M059J (cell line): ENCODE measurements around the gene CRACR2B. TPM values are rescaled to one million over a fixed set of nuclear protein-coding genes. Genes with fewer than 3 reads are reported as not detected.
A peak's percentile ranks its signal among the peaks of the same experiment; 100 is the strongest.

Source experiments
- DNase-seq: peaks from one replicate; pipeline ENCODE4 v3.0.0-alpha.2; 2012; ENCODE audit warnings: low read depth
- total RNA-seq: library from RNA; depleted of rRNA; stranded (reverse); fragments of >200 nt; shearing (Covaris generic); gene quantifications from 2 replicates; pipeline ENCODE4 v1.2.3, GENCODE V29; 2014

Gene CRACR2B
- total RNA-seq, 1 experiment from 2014 or later = 9.6 TPM

DNA sequence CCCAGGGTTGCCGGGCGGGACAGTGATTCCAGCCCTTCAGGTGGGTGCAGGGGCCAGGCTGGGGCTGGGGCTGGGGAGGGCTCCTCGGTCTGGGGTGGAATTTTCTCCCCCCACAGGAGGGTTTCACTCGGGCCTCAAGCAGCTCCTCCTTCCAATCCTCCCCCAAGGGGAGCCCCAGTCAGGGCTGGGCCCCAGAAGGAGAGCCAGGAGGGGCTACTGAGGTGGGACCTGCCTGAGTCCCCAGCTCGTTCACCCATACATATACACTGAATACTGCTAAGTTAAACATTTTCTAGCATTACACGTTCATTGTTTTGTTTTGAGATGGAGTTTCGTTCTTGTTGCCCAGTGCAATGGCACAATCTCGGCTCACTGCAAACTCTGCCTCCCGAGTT is 1.5 kb upstream of the CRACR2B start:
- no peak for DNase-seq

DNA sequence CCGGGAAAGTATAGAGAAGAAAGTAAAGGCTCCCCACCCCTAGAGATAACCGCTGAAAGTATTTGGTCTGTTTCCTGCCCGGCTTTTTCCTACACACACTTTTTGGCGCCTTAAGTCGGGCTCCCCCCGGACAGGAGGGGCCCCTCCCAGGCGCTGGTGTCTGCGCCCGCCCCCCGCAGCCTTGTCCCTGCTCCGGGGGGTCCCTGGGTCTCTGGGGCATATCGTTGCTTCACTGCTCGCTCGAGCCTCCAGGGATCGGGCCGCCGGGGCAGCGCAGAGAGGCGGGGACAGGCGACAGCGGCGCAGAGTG is 928 bp upstream of the CRACR2B start:
- DNase-seq = no peak

GRCh38 chr11:827146-827896 is 398 bp upstream of the CRACR2B start:
- DNase-seq = no peak

DNA sequence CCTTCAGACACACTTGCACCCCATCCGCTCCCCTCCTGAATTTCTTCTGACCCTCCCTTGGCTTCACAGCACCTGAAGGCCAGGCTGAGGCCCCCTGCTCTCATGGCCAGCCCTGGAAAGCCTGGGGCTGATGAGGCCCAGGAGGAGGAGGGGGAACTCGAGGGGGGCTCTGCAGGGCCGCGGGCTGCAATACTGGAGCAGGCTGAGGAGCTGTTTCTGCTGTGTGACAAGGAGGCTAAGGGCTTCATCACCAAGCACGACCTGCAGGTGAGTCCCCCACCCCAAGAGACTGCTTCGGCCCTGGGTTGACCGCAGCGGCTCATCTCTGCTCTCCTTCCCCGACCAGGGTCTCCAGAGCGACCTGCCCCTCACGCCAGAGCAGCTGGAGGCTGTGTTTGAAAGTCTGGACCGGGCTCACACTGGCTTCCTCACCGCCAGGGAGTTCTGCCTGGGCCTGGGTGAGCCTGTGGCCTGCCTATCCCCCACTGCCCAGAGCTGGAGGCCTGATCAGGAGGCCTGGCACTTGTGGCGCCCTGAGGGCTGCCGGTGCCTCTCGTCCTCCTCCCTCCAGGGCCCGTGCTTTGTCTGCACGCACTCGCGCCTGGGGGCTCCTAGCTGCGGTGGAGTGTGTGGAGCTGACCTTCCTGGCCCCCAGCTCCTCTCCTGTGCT is 922 bp downstream of the CRACR2B start:
- DNase-seq = no peak

GRCh38 chr11:829176-829846 is 1.6 kb downstream of the CRACR2B start:
- peak; percentile 91 for DNase-seq

DNA sequence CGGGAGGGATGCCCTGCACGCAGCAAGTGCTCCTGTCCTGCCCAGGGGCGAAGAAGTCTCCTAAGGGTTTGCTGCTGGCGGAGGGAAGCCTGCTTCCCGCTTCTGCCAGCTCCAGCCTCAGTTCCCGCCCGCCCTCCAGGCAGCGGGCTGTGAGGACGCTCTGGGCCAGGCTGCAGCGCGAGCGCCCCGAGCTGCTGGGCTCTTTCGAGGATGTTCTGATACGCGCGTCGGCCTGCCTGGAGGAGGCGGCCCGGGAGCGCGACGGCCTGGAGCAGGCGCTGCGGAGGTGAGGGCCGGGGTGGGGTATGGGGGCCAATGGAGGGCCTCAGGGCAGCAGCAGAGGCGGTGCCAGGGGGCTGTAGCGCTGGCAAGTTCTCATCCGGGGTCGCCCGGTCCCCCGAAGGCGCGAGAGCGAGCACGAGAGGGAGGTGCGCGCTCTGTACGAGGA is 2.2 kb downstream of the CRACR2B start:
- no peak for DNase-seq

- peak; percentile 79 for DNase-seq
Observed at GRCh38 chr11:830295-831117, 2.8 kb downstream of the CRACR2B start.

DNA sequence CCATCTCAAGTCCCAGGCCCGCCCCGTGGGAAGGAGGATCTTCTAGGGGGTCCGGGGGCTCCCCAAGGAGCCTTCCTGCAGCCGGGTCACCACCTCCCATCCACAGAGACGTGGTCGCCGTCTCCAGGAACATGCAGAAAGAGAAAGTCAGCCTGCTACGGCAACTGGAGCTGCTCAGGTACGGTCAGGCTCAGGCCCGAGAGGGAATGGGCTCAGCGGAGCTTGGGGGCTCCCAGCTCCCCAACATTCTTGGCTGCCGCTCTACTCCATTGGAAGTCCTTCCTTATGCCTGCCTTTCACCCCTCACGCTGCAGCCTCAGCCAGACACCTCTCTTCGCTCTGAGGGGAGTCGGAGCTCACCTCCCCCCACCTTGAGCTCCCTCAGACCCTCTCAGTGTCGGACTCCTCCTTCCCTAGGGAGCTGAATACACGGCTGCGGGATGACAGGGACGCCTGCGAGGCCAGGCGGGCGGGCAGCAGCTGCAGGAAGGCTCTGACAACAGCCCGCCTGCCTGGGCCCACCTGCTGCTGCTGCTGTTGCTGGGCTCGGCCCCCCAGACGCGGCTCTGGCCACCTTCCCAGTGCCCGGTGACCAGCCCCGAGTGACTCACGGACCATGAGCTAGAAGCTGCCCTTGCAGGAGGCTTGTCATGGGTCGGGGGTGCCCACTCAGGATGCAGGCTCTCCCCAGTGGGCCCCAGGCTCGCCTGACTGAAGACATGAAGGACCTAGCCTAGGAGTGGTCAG is 3.6 kb downstream of the CRACR2B start:
- DNase-seq = peak; percentile 75

DNA sequence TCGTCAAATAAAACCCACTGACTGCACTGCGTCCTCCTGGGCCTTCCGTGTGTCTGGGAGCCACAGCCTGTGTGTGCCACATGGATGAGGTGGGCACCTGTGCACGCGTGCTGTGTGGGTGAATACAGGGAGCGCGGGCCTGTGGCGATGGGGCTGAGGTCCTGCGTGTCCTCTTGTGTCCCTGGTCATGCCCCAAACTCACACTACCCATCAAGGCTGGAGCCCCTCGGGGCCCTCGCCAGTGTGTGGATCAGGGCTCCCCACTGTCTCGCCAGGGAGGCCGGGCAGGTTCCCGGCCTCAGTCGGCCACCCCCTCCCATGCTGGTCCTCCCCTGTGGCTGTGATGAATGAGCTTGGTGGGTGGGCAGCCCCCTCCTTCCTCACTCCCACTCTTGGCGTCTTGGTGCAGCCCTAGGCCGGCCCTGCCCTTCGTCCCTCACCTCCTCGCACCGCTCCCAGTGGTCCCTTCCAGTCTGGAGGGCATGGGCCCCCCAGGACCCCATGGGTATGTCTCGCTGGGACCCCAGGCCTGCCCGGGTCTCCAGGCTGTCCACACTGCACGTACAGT is 4.3 kb downstream of the CRACR2B start:
- no peak for DNase-seq

- DNase-seq = peak; percentile 62
Observed at GRCh38 chr11:832529-833113, 4.9 kb downstream of the CRACR2B start, which contains the start of gene CD151. TSS of gene CD151 (plus strand) at chr11:832952. CDS start at chr11:836070, 3,118 bp downstream.

DNA sequence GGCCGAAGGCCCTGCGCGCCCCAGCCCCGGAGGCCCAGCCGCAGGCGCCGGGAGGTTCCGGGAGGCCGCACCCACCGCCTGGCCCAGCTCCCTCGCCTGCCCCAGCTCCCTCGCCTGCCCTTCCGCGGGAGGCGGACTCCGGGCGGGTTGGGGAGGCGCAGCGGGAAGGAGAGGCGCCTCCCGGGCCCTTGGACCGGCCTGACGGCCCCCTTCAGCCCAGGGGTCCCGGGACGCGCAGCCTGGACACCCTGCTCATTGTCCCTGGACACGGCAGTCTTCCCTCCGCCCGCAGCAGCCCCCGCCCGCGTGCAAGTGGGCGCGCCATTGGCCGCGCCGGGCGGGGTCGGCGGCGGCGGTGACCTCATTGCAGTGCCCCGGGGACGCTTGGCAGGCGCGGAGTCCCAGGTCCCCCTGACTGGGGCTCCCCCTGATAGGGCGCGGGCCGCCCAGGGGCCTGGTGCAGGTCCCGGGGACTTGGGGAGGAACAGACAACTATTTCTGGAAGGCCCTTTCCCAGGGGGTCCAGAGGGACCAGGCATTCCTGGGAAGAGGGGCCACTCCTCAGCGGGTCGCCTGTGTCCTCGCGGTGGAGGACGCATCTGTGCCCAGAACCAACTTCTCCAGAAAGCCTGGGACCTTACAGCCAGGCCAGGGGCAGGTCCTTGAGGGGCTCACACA is 5.5 kb downstream of the CRACR2B start:
- DNase-seq = peak; percentile 62

GRCh38 chr11:833849-834311 is 6.2 kb downstream of the CRACR2B start:
- DNase-seq = no peak

DNA sequence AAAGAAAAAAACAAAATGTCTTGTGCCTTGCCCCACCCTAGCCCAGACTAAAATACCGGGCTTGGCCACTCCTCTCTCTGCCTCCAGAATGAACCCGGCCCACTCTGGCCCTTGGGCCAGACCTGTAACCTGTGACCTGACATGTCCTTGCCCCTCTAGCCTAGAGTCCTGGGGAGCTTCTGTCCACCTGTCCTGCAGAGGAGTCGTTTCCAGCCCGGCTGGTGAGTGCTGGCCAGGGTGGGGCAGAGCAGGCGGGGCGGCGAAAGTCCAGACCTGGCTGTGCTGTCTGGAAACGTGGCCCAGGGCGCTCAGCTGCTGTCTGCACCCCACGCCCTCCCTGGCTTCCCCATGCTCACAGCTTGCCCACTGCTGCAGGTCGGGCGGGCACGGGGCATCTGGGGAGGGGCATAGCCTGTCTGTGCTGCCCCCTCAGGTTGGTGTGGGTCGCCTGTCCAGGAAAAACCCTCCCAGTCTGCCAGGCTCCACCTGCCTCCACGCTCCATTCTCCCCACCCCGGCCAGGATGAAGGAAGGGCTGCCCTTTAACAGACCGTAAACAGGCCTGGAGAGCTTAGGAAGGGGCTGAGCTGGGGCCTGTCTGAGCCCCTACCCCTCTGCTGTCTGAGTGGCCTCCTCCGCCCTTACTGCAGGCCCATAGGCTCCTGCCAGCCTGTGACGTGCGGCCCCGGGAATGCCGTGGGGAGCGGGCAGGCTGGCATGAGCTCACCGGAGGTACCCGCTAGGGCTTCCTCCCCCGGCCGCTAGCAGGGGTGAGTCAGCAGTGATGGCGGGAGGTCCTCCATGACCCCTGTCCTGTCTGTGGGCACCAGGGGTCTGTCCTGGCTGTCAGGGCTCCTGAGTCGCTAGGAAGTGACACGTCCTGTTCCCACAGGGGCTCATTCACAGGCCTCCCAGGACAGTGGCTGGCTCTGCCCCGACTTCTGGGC is 6.9 kb downstream of the CRACR2B start:
- DNase-seq = peak; percentile 97

DNA sequence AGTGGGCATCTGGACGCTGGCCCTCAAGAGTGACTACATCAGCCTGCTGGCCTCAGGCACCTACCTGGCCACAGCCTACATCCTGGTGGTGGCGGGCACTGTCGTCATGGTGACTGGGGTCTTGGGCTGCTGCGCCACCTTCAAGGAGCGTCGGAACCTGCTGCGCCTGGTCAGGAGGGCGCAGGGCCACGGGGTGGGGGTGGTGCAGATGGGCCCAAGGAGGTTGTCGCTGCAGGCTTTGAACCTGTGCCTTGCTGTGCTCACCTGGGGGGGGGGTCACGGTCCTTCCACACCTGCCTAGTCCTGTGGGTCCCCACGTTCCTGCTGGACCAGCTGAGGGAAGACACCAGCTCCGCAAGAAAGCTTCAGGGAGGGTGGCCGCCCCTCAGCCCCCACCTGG is 8.6 kb downstream of the CRACR2B start:
- DNase-seq = no peak

GRCh38 chr11:836700-837099 is 9.0 kb downstream of the CRACR2B start:
- no peak for DNase-seq

DNA sequence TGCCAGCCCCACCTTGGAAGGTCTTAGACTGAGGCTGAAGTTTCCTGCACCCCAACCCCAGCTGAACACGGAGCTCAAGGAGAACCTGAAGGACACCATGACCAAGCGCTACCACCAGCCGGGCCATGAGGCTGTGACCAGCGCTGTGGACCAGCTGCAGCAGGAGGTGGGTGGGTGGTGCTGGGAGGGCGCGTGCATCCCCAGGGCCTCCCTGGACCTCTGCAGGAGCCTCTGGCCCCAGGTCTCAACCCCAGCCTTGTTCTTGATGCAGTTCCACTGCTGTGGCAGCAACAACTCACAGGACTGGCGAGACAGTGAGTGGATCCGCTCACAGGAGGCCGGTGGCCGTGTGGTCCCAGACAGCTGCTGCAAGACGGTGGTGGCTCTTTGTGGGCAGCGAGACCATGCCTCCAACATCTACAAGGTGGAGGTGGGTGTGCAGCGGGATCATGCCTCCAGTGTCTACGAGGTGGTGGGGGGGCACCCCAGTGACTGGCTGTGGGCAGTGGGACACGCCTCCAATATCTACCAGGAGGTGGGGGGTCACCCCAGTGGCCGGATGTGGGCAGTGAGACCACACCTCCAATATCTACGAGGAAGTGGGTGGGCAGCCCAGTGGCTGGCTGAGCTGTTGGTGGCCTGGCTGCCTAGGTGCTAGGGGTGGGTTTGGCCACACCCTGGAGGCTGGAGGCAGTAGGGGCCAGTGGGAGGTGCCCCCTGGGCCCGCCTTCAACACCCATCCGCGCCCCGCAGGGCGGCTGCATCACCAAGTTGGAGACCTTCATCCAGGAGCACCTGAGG is 9.7 kb downstream of the CRACR2B start:
- no peak for DNase-seq

DNA sequence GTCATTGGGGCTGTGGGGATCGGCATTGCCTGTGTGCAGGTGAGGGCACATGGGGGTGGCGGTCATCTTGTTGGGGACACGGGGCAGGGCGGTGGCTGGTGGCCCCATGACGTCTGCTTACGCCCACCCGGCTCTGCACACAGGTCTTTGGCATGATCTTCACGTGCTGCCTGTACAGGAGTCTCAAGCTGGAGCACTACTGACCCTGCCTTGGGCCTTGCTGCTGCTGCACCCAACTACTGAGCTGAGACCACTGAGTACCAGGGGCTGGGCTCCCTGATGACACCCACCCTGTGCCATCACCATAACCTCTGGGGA is 10.2 kb downstream of the CRACR2B start:
- no peak for DNase-seq
